Liver (tissue), 9 donors: ENCODE measurements around the gene ARF1. TPM values are rescaled to one million over a fixed set of nuclear protein-coding genes. Genes with fewer than 3 reads are reported as not detected.

Source experiments
- DNase-seq: peaks from one replicate; pipeline ENCODE4 v3.0.0-alpha.2; 2017; ENCODE audit warnings: low spot score
- H3K27ac ChIP-seq, 2 donors: one replicate each; pipeline ENCODE4 v1.7.0; 2013; ENCODE audit warnings: inconsistent platforms in 2 of 2, low read length in 2 of 2, control low read depth in 1 of 2, low read depth in 1 of 2, mild to moderate bottlenecking in 1 of 2
- H3K27me3 ChIP-seq, 4 donors: one replicate each; pipeline versions ENCODE4 v1.6.1 to v1.7.0; 2013; ENCODE audit warnings: low read length in 3 of 4, inconsistent platforms in 1 of 4, mild to moderate bottlenecking in 1 of 4, moderate library complexity in 1 of 4; ENCODE audit not compliant: control insufficient read depth in 4 of 4, insufficient read depth in 4 of 4
- H3K36me3 ChIP-seq, 4 donors: one replicate each; pipeline versions ENCODE4 v1.6.1 to v1.7.0; 2013; ENCODE audit warnings: low read length in 3 of 4, mild to moderate bottlenecking in 3 of 4, low read depth in 1 of 4, moderate library complexity in 1 of 4; ENCODE audit not compliant: control insufficient read depth in 4 of 4, insufficient read depth in 3 of 4
- H3K4me1 ChIP-seq, 4 donors: one replicate each; pipeline versions ENCODE4 v1.6.1 to v1.7.0; 2013; ENCODE audit warnings: low read length in 3 of 4, mild to moderate bottlenecking in 3 of 4, moderate library complexity in 1 of 4; ENCODE audit not compliant: control insufficient read depth in 4 of 4, insufficient read depth in 4 of 4
- H3K4me3 ChIP-seq, 3 donors: one replicate each; pipeline versions ENCODE4 v1.6.1 to v1.7.0; 2013; ENCODE audit warnings: low read length in 3 of 3, control low read depth in 1 of 3, low read depth in 1 of 3, mild to moderate bottlenecking in 1 of 3
- H3K9ac ChIP-seq, 2 donors: one replicate each; pipeline ENCODE4 v1.7.0; 2013; ENCODE audit warnings: low read length in 2 of 2, mild to moderate bottlenecking in 2 of 2, moderate library complexity in 2 of 2, control low read depth in 1 of 2, low read depth in 1 of 2
- H3K9me3 ChIP-seq, 4 donors: one replicate each; pipeline versions ENCODE4 v1.6.1 to v1.7.0; 2013; ENCODE audit warnings: low read length in 3 of 4; ENCODE audit not compliant: control insufficient read depth in 4 of 4
- EGR1 ChIP-seq, 2 donors: IDR thresholded peaks; 2 replicates each; pipeline ENCODE4 v1.6.1; 2016 to 2018; ENCODE audit warnings: antibody characterized with exemption in 2 of 2, low read depth in 2 of 2
- FOXA1 ChIP-seq: IDR thresholded peaks from 2 replicates; pipeline ENCODE4 v1.6.1; 2016; ENCODE audit warnings: antibody characterized with exemption
- FOXA2 ChIP-seq: IDR thresholded peaks from 2 replicates; pipeline ENCODE4 v1.6.1; 2016; ENCODE audit warnings: antibody characterized with exemption
- GABPA ChIP-seq, 2 donors: IDR thresholded peaks in 1 of 2; conservative IDR thresholded peaks in 1 of 2; 2 replicates each; pipeline ENCODE4 v1.6.1; 2016; ENCODE audit warnings: antibody characterized with exemption in 2 of 2, mild to moderate bottlenecking in 1 of 2, moderate library complexity in 1 of 2
- HNF4A ChIP-seq, 2 donors: conservative IDR thresholded peaks; 2 replicates each; pipeline ENCODE4 v1.6.1; 2016; ENCODE audit warnings: antibody characterized with exemption in 2 of 2, mild to moderate bottlenecking in 2 of 2
- HNF4G ChIP-seq: IDR thresholded peaks from 2 replicates; pipeline ENCODE4 v1.6.1; 2016; ENCODE audit warnings: antibody characterized with exemption
- JUND ChIP-seq, 2 donors: IDR thresholded peaks; 2 replicates each; pipeline ENCODE4 v1.6.1; 2016; ENCODE audit warnings: antibody characterized with exemption in 2 of 2
- NR2F2 ChIP-seq: IDR thresholded peaks from 2 replicates; pipeline ENCODE4 v1.6.1; 2016; ENCODE audit warnings: antibody characterized with exemption
- RAD21 ChIP-seq, 2 donors: IDR thresholded peaks; 2 replicates each; pipeline ENCODE4 v1.6.1; 2016; ENCODE audit warnings: antibody characterized with exemption in 2 of 2, mild to moderate bottlenecking in 2 of 2
- RXRA ChIP-seq, 2 donors: IDR thresholded peaks; 2 replicates each; pipeline ENCODE4 v1.6.1; 2017 to 2018; ENCODE audit warnings: antibody characterized with exemption in 2 of 2, mild to moderate bottlenecking in 1 of 2
- SP1 ChIP-seq: IDR thresholded peaks from 2 replicates; pipeline ENCODE4 v1.6.1; 2018; ENCODE audit warnings: antibody characterized with exemption, mild to moderate bottlenecking
- TAF1 ChIP-seq: conservative IDR thresholded peaks from 2 replicates; pipeline ENCODE4 v1.6.1; 2016; ENCODE audit warnings: antibody characterized with exemption, mild to moderate bottlenecking
- YY1 ChIP-seq: IDR thresholded peaks from 2 replicates; pipeline ENCODE4 v1.6.1; 2016; ENCODE audit warnings: antibody characterized with exemption, mild to moderate bottlenecking
- WGBS: extraction: QIAGEN DNeasy Blood & Tissue Kit; methylation state at CpG from one replicate; pipeline ENCODE4 v1.1.7; 2013; 5-methylcytosine and 5-hydroxymethylcytosine counted together
- polyA plus RNA-seq, 2 donors: library from polyadenylated mRNA; stranded (reverse) in 1 of 2; unstranded in 1 of 2; fragments of 200-250 nt in 1 of 2; fragments of >200 nt in 1 of 2; fragmentation: Nextera tagmentation in 1 of 2; extraction: Ambion mirVana in 1 of 2; gene quantifications; one replicate each; pipeline versions ENCODE4 v1.2.1 to v1.2.3, GENCODE V29; 2013 to 2015
- total RNA-seq, 2 donors: library from RNA; depleted of rRNA; stranded (reverse); fragments of >200 nt; gene quantifications; one replicate each; pipeline ENCODE4 v1.2.3, GENCODE V29; 2014
- TF ChIP-seq, protein P1 (sequence below): IDR thresholded peaks from 2 replicates; pipeline ENCODE4 v1.6.1; 2016; ENCODE audit warnings: antibody characterized with exemption
- TF ChIP-seq, protein P2 (sequence below): IDR thresholded peaks from 2 replicates; pipeline ENCODE4 v1.6.1; 2016; ENCODE audit warnings: antibody characterized with exemption
- TF ChIP-seq, protein P3 (sequence below): fragments of 150-350 bp; IDR thresholded peaks from 2 replicates; pipeline ENCODE4 v1.5.1; 2017; ENCODE audit warnings: improper control_type of control experiment, low read depth, low read length; ENCODE audit not compliant: missing input control
- TF ChIP-seq, protein P4 (sequence below): IDR thresholded peaks from 2 replicates; pipeline ENCODE4 v1.6.1; 2016; ENCODE audit warnings: antibody characterized with exemption, mild to moderate bottlenecking
- TF ChIP-seq, protein P5 (sequence below): IDR thresholded peaks from 2 replicates; pipeline ENCODE4 v1.6.1; 2016; ENCODE audit warnings: antibody characterized with exemption
- donor health status: healthy.
- donor health status: healthy.
- donor health status: healthy.
- donor health status: healthy.
- donor health status: healthy.

The ARF1 gene
- total and polyA plus RNA-seq, 4 donors, result 151 to 282 (median 213) TPM

DNA sequence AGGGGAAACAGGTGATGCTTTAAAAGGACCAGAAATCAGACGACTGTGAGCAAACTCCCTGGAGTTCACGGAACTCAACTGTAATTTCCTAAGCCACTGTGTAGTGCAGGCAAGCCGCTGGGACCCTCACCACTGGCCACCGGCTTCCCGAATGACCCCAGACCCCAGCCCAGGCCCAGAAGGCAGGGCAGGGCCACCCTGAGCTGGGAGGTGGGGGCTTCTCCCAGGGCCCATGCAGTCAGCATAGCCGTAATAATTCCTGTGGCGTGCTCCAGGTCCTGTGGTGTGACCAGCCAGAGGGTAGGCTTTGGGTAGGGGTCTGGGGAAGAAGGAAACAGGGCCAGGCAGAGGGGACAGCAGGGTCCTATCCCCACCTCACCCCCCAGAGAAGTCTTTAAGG is 3.5 kb upstream of the ARF1 start:
- no peak overlapping the region for H3K4me3 ChIP-seq
- H3K9me3 ChIP-seq, result no peaks in the 10 kb centered on the region
- no peaks in the 10 kb centered on the region for H3K27me3 ChIP-seq
- no peak overlapping the region for H3K9ac ChIP-seq
- H3K27ac ChIP-seq, result no peak overlapping the region
- DNase-seq, result no peak
- peaks cover 7 to 11% (median 10%) of the 10 kb centered on the region in 4 donors for H3K4me1 ChIP-seq
- H3K36me3 ChIP-seq, result no peaks in the 10 kb centered on the region
- TF ChIP-seq HNF4A (conservative IDR thresholded peaks at IDR 0.05) (no peak), SP1 (no peak), NR2F2 (no peak), TAF1 (no peak), JUND (IDR thresholded peaks at IDR 0.05) (no peak), HNF4G (no peak), RXRA (IDR thresholded peaks at IDR 0.05) (no peak), FOXA1 (no peak), RAD21 (IDR thresholded peaks at IDR 0.05) (no peak), GABPA (IDR thresholded peaks at IDR 0.05 in 1 of 2, conservative IDR thresholded peaks at IDR 0.05 in 1 of 2) (no peak), FOXA2 (no peak), YY1 (no peak), EGR1 (IDR thresholded peaks at IDR 0.05; ENCODE audit: low read depth in 2 of 2) (no peak)
- TF ChIP-seq, protein P1, sequence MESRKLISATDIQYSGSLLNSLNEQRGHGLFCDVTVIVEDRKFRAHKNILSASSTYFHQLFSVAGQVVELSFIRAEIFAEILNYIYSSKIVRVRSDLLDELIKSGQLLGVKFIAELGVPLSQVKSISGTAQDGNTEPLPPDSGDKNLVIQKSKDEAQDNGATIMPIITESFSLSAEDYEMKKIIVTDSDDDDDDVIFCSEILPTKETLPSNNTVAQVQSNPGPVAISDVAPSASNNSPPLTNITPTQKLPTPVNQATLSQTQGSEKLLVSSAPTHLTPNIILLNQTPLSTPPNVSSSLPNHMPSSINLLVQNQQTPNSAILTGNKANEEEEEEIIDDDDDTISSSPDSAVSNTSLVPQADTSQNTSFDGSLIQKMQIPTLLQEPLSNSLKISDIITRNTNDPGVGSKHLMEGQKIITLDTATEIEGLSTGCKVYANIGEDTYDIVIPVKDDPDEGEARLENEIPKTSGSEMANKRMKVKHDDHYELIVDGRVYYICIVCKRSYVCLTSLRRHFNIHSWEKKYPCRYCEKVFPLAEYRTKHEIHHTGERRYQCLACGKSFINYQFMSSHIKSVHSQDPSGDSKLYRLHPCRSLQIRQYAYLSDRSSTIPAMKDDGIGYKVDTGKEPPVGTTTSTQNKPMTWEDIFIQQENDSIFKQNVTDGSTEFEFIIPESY, result no peak
- TF ChIP-seq, protein P2, sequence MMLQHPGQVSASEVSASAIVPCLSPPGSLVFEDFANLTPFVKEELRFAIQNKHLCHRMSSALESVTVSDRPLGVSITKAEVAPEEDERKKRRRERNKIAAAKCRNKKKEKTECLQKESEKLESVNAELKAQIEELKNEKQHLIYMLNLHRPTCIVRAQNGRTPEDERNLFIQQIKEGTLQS, result no peak
- TF ChIP-seq, protein P3, sequence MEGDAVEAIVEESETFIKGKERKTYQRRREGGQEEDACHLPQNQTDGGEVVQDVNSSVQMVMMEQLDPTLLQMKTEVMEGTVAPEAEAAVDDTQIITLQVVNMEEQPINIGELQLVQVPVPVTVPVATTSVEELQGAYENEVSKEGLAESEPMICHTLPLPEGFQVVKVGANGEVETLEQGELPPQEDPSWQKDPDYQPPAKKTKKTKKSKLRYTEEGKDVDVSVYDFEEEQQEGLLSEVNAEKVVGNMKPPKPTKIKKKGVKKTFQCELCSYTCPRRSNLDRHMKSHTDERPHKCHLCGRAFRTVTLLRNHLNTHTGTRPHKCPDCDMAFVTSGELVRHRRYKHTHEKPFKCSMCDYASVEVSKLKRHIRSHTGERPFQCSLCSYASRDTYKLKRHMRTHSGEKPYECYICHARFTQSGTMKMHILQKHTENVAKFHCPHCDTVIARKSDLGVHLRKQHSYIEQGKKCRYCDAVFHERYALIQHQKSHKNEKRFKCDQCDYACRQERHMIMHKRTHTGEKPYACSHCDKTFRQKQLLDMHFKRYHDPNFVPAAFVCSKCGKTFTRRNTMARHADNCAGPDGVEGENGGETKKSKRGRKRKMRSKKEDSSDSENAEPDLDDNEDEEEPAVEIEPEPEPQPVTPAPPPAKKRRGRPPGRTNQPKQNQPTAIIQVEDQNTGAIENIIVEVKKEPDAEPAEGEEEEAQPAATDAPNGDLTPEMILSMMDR, result no peak
- TF ChIP-seq, protein P4, sequence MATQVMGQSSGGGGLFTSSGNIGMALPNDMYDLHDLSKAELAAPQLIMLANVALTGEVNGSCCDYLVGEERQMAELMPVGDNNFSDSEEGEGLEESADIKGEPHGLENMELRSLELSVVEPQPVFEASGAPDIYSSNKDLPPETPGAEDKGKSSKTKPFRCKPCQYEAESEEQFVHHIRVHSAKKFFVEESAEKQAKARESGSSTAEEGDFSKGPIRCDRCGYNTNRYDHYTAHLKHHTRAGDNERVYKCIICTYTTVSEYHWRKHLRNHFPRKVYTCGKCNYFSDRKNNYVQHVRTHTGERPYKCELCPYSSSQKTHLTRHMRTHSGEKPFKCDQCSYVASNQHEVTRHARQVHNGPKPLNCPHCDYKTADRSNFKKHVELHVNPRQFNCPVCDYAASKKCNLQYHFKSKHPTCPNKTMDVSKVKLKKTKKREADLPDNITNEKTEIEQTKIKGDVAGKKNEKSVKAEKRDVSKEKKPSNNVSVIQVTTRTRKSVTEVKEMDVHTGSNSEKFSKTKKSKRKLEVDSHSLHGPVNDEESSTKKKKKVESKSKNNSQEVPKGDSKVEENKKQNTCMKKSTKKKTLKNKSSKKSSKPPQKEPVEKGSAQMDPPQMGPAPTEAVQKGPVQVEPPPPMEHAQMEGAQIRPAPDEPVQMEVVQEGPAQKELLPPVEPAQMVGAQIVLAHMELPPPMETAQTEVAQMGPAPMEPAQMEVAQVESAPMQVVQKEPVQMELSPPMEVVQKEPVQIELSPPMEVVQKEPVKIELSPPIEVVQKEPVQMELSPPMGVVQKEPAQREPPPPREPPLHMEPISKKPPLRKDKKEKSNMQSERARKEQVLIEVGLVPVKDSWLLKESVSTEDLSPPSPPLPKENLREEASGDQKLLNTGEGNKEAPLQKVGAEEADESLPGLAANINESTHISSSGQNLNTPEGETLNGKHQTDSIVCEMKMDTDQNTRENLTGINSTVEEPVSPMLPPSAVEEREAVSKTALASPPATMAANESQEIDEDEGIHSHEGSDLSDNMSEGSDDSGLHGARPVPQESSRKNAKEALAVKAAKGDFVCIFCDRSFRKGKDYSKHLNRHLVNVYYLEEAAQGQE, result no peak
- TF ChIP-seq, protein P5, sequence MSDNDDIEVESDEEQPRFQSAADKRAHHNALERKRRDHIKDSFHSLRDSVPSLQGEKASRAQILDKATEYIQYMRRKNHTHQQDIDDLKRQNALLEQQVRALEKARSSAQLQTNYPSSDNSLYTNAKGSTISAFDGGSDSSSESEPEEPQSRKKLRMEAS, result no peak
- WGBS, result 94% methylated on average over 7 of the region's 7 CpGs
